HG03103 (cell line): ENCODE results near the gene CEP295NL.
"Not testable (repeated sequence)": the region's sequence is repeated elsewhere in the genome, so short reads cannot be mapped to it uniquely, and the experiment has no call there.

Experiments used
- ATAC-seq: cut with Tn5 transposase; IDR thresholded peaks from one replicate; pipeline ENCODE4 v1.9.1; 2021; ENCODE audit warnings: low read depth; ENCODE audit not compliant: unreplicated experiment

The CEP295NL gene

DNA sequence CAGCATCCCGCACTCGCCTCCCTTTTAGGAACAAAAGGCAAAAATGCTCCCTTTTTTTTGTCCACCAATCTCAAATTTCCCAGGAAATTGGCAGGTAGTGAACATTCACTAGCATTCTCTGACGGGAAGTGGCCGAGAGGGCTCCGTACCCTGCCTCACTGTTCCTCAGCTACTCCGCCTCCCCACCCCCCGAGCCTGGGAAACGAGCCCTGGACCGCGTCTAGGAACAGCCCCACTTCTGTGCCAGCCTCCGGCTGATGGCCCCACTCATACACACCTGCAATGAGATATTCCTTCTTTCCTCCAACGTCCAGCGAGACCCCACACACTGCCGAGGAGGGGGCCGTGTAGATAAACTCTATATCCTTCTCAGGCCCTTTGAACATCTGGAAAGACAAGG, 32.4 kb downstream of the CEP295NL start:
- ATAC-seq = no peak

- ATAC-seq = no peak
These were observed 34.6 kb downstream of the CEP295NL start for GRCh38 chr17:78868391-78868790.

DNA sequence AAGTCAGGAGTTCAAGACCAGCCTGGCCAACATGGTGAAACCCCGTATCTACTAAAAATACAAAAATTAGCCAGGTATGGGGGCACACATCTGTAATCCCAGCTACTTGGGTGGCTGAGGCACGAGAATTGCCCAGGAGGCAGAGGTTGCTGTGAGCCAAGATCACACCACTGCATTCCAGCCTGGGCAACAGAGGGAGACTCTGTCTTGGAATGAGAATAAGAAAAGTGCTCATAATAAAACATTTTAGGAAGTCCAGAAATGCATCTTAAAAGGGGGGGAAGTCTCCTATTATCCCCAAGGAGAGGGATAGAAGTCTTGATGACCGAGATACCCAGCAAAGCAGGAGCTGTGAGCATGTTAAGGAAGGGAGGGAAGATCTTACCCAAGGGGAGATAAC, 36.0 kb downstream of the CEP295NL start:
- ATAC-seq = not testable (repeated sequence)

- ATAC-seq = no peak
These were observed 37.2 kb downstream of the CEP295NL start for GRCh38 chr17:78865682-78866390.

- no peak for ATAC-seq
These were observed 38.9 kb downstream of the CEP295NL start for GRCh38 chr17:78864117-78864516.

DNA sequence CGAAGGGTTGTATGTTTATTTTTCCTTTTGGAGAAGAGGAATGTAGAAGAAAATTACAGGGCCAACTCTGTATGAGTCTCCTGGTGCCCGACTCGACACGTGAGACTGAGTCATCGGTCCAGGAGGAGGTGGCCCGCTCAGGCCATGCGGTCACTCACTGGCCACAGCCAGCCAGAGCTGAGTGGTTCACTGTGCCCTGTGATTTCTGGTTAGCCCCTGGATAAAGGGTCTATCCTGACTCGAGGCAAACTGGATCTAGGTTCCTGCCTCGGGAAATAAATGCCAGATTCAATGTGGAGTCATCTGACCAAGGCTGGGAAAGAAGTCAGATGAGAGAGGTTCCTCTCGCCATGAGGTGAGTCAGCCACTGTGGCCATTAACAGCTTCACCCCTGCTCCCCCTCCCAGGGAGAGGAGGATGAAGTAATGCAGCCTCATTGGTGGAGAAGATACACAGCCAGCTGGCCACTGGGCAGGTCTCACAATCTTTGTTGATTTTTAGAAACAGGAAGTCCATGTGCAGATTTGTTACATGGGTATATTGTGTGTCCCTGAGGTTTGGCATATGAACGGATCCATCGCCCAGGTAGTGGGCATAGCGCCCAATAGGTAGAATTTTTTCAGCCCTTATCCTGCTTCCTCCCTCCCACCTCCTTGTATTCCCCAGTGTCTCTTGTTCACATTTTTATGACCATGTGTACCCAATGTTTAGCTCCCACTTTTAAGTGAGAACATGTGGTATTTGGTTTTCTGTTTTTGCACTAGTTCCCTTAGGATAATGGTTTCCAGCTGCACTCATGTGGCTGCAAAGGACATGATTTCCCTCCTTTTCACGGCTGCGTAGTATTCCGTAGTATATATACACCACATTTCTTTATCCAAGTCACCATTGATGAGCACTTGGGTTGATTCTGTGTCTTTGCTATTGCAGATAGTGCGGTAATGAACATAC, 40.7 kb downstream of the CEP295NL start:
- no peak for ATAC-seq

DNA sequence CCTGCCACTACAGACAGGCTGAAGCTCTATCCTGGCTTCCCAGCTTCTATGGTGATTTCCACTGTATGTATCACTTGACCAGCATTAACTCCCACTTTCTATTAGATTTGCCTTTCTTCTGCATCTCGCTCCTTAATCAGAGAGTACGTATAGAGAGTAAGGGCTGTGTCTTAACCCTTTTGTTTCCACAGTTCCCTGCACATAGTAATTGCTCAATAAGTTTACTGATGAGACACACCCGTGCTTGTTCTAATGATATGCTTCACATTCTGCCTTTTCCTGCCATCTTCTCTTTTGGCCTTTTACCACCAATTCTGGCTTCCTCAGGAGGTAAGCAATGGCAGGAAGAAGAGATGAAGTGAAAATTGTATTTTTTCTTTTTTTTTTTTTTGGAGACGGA, 41.8 kb downstream of the CEP295NL start:
- no peak for ATAC-seq

- ATAC-seq = no peak
These were observed 44.0 kb downstream of the CEP295NL start for GRCh38 chr17:78859051-78859450.

DNA sequence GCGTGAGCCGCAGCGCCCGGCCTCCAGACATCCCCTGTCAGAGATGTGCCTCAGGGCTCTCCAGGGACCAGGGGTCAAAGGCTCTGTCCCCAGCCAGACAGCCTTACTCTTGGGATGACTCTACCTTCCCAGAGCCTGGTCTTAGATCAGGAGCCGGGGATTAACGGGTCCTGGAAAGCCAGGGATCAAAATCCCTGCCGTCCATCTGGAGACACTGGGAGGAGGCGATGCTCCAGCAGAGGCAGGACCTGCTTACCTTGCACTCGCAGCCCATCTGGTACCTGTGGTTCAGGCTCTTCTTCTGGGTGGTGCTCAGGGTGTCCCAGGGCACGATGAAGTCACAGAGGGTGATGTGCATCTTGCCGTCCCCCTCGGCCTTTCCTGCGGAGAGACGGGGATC, 45.7 kb downstream of the CEP295NL start:
- no peak for ATAC-seq

- no peak for ATAC-seq
These were observed 47.3 kb downstream of the CEP295NL start for GRCh38 chr17:78855561-78856165.

GRCh38 chr17:78854508-78854907, 48.5 kb downstream of the CEP295NL start:
- ATAC-seq = no peak

GRCh38 chr17:78853926-78854394, 49.0 kb downstream of the CEP295NL start:
- no peak for ATAC-seq

- no peak for ATAC-seq
These were observed 50.3 kb downstream of the CEP295NL start for GRCh38 chr17:78852709-78853121.

DNA sequence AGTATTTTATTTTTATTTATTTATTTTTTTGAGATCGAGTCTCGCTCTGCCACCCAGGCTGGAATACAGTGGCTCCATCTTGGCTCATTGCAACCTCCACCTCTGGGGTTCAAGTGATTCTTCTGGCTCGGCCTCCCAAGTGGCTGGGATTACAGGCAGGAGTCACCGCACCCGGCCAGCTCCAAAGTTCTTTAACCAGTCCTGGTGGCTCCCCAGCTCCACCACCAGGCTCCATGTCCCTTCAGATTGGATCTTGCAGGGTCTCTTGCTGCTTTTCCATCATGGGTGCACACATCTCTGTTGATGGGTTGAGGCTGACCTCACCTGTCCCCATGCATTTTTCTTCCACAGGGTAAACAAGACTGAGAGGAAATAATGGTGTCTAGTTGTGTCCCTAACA, 54.0 kb downstream of the CEP295NL start:
- no peak for ATAC-seq

GRCh38 chr17:78847052-78847451, 55.9 kb downstream of the CEP295NL start:
- no peak for ATAC-seq

DNA sequence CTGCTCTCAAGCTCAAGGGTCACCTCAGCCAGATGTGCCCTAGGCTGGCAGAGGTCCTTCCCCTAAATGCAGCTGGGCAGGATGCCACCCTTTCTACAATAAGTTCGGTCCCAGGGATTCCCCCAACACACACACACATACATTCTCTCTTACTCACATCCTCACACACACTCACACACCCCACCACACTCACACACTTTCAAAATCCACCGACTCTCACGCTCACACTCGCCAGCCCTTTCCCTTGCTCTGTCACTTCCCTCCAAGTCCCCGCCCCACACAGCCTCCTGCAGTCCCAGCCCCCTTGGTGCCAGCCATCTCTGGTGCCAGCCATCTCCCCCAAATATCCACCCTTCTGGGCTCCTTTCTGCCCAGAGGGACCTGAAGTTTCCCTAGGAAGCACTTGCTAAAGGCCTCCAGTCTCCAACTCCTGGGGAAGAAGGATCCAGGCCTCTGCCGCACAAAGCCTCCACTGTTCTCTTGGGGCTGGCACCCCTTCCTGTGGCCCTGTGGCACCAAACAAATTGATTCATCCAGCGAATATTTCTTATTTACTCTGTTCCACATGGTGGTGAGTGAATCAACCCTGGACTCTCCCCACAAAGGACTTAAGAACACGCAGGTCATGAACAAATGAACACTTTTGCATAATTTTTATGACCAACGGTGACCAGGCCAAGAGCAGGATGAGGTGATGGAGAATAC, 58.5 kb downstream of the CEP295NL start:
- ATAC-seq = no peak

- no peak for ATAC-seq
These were observed 60.0 kb downstream of the CEP295NL start for GRCh38 chr17:78842881-78843565.

- ATAC-seq = peak; percentile 84
These were observed 62.0 kb downstream of the CEP295NL start, which contains the start of gene USP36 for GRCh38 chr17:78840780-78841611. Gene USP36, minus strand, starts transcription at chr17:78840814. Its CDS starts 4,451 bp downstream, at chr17:78836363.
